ENCODE measurements around the gene IFITM5. TPM values are rescaled to one million over a fixed set of nuclear protein-coding genes. Genes with fewer than 3 reads are reported as not detected.

Gene IFITM5
- total RNA-seq, 1 donor from 2014 or later, result not detected

- no peaks in the 10 kb centered on the region for H3K36me3 Mint-ChIP-seq (ENCODE audit: unreplicated experiment)
- peak; percentile 11 for DNase-seq
- no peaks in the 10 kb centered on the region for H3K9me3 Mint-ChIP-seq (ENCODE audit: unreplicated experiment)
- H3K27ac Mint-ChIP-seq (ENCODE audit: unreplicated experiment), result no peak overlapping the region
- no peak overlapping the region for H3K4me3 Mint-ChIP-seq (ENCODE audit: unreplicated experiment)
- no peak for TF ChIP-seq CTCF (IDR thresholded peaks at IDR 0.05; ENCODE audit: partially characterized antibody, unreplicated experiment)
- H3K4me1 Mint-ChIP-seq (ENCODE audit: low read depth, unreplicated experiment), result peaks cover 10% of the 10 kb centered on the region
- H3K27me3 Mint-ChIP-seq (ENCODE audit: unreplicated experiment), result peaks cover 8% of the 10 kb centered on the region
Observed at GRCh38 chr11:297051-297585, 2.2 kb downstream of the IFITM5 start.

GRCh38 chr11:296171-297050, 2.9 kb downstream of the IFITM5 start:
- peak; percentile 12 for DNase-seq
- Mint-ChIP-seq H3K4me3 (ENCODE audit: unreplicated experiment) (no peak overlapping the region), H3K36me3 (ENCODE audit: unreplicated experiment) (no peaks in the 10 kb centered on the region), H3K27me3 (ENCODE audit: unreplicated experiment) (peaks cover 10% of the 10 kb centered on the region), H3K9me3 (ENCODE audit: unreplicated experiment) (no peaks in the 10 kb centered on the region), H3K4me1 (ENCODE audit: low read depth, unreplicated experiment) (peaks cover 10% of the 10 kb centered on the region), H3K27ac (ENCODE audit: unreplicated experiment) (no peak overlapping the region)
- no peak for TF ChIP-seq CTCF (IDR thresholded peaks at IDR 0.05; ENCODE audit: partially characterized antibody, unreplicated experiment)

- DNase-seq, result peak; percentile 13
- no peak overlapping the region for H3K27ac Mint-ChIP-seq (ENCODE audit: unreplicated experiment)
- H3K4me1 Mint-ChIP-seq (ENCODE audit: low read depth, unreplicated experiment), result peaks cover 9% of the 10 kb centered on the region
- H3K4me3 Mint-ChIP-seq (ENCODE audit: unreplicated experiment), result no peak overlapping the region
- H3K27me3 Mint-ChIP-seq (ENCODE audit: unreplicated experiment), result peaks cover 11% of the 10 kb centered on the region
- H3K9me3 Mint-ChIP-seq (ENCODE audit: unreplicated experiment), result peaks cover 2% of the 10 kb centered on the region
- H3K36me3 Mint-ChIP-seq (ENCODE audit: unreplicated experiment), result no peaks in the 10 kb centered on the region
- no peak for TF ChIP-seq CTCF (IDR thresholded peaks at IDR 0.05; ENCODE audit: partially characterized antibody, unreplicated experiment)
Observed at GRCh38 chr11:295351-296170, 3.8 kb downstream of the IFITM5 start.

- Mint-ChIP-seq H3K4me3 (ENCODE audit: unreplicated experiment) (no peak overlapping the region), H3K27ac (ENCODE audit: unreplicated experiment) (no peak overlapping the region)
- TF ChIP-seq CTCF (IDR thresholded peaks at IDR 0.05; ENCODE audit: partially characterized antibody, unreplicated experiment), result no peak
Observed at GRCh38 chr11:294780-295179, 4.5 kb downstream of the IFITM5 start.

More at GRCh38 chr11:294780-295179, 4.5 kb downstream of the IFITM5 start:
- DNase-seq, result peak; percentile 13
- H3K4me1 Mint-ChIP-seq (ENCODE audit: low read depth, unreplicated experiment), result peaks cover 5% of the 10 kb centered on the region
- H3K36me3 Mint-ChIP-seq (ENCODE audit: unreplicated experiment), result no peaks in the 10 kb centered on the region
- peaks cover 11% of the 10 kb centered on the region for H3K27me3 Mint-ChIP-seq (ENCODE audit: unreplicated experiment)
- H3K9me3 Mint-ChIP-seq (ENCODE audit: unreplicated experiment), result peaks cover 2% of the 10 kb centered on the region
